Measurements from ENCODE around the gene KRT24.

GRCh38 chr17:40659911-40660310, 43.6 kb downstream of the KRT24 start:
- TF ChIP-seq CTCF (IDR thresholded peaks at IDR 0.05; ENCODE audit: insufficient read depth, low read depth, low read length) (no peak), EZH2 (IDR thresholded peaks at IDR 0.05; ENCODE audit: insufficient read depth, low read length) (no peak)

All from astrocyte (in vitro differentiated cells and primary cell).